Pancreas (tissue), 10 donors: ENCODE results near the gene WLS. TPM values are rescaled to one million over a fixed set of nuclear protein-coding genes. Genes with fewer than 3 reads are reported as not detected.

Source experiments
- ATAC-seq, 4 donors: fragments of 200-7000 bp; cut with Tn5 transposase; one replicate each; pipeline versions ENCODE4 v1.8.0 to v1.9.1; 2020; ENCODE audit warnings: mild to moderate bottlenecking in 4 of 4, moderate library complexity in 4 of 4
- DNase-seq, 6 donors: peaks; one replicate each; pipeline ENCODE4 v3.0.0-alpha.2; 2020
- FAIRE-seq: peaks from 2 replicates; lab custom pipeline; 2012; peaks lifted over from hg19 to GRCh38; lab: Jason Lieb, UNC
- H3K27ac ChIP-seq, 4 donors: fragments of 200-600 bp; sonication (generic); 1 replicate in 3 of 4; 2 replicates in 1 of 4; pipeline versions ENCODE4 v1.5.0 to v1.8.0; 2020
- H3K27me3 ChIP-seq, 4 donors: fragments of 200-600 bp; one replicate each; pipeline ENCODE4 v1.8.0; 2021
- H3K36me3 ChIP-seq, 3 donors: fragments of 200-600 bp; sonication (generic) in 1 of 3; one replicate each; pipeline versions ENCODE4 v1.5.0 to v1.8.0; 2020 to 2021
- H3K4me1 ChIP-seq, 3 donors: fragments of 200-600 bp; one replicate each; pipeline ENCODE4 v1.8.0; 2021
- H3K4me3 ChIP-seq, 4 donors: fragments of 200-600 bp; sonication (generic) in 2 of 4; one replicate each; pipeline versions ENCODE4 v1.5.0 to v1.8.0; 2020 to 2021
- H3K9me3 ChIP-seq, 4 donors: fragments of 200-600 bp; one replicate each; pipeline ENCODE4 v1.8.0; 2021
- WGBS, 2 donors: extraction: QIAGEN DNeasy Blood & Tissue Kit; methylation state at CpG; one replicate each; pipeline ENCODE4 v1.1.7; 2013; 5-methylcytosine and 5-hydroxymethylcytosine counted together
- intact Hi-C, 3 donors: fragments of 100-400 bp; cut with DNase I; formaldehyde crosslinking; loops; one replicate each; pipeline versions ENCODE4 v1.11.1 to v1.14.2; 2022
- microRNA-seq, 2 donors: library from miRNA; unstranded; fragments of <30 nt; microRNA quantifications; one replicate each; pipeline versions ENCODE4 to v1.1.0, GENCODE V29; 2019 to 2020
- polyA plus RNA-seq, 2 donors: library from polyadenylated mRNA; stranded (reverse); fragments of 200-250 nt; gene quantifications; one replicate each; pipeline ENCODE4 v1.2.3, GENCODE V29; 2013
- total RNA-seq, 6 donors: library from RNA; stranded (reverse); fragmentation: NEBNext Ultra II Directional in 4 of 6; extraction: Animal tissue kit (Norgen Biotek cat#: 25700) in 4 of 6; gene quantifications; one replicate each; pipeline versions ENCODE4 v1.2.1 to v1.2.4, GENCODE V29; 2021 to 2023
- TF ChIP-seq, protein P1 (sequence below), 4 donors: fragments of 200-600 bp; sonication (generic) in 3 of 4; IDR thresholded peaks; one replicate each; pipeline versions ENCODE4 v1.5.0 to v1.8.0; 2021; ENCODE audit warnings: antibody characterized with exemption in 4 of 4
- donor health status: healthy with polysubstance abuse.
- donor health status: DM: no; HTN: no; CAD: no; lungs with moderate emphysema.
- donor health status: DM: no; HTN: no; CAD: no.
- donor health status: control.
- donor health status: control.
- donor health status: Bipolar disorder and iron deficiency.
- donor health status: DM: yes; HTN: yes; CAD: no.
- donor health status: DM: no; HTN: no; CAD: no.
- donor health status: DM: no; HTN: no; CAD: no.
- donor health status: DM: yes; HTN: yes; CAD: no.

The WLS gene
- total and polyA plus RNA-seq, 8 donors = 32.5 to 121 (median 68.8) TPM

DNA sequence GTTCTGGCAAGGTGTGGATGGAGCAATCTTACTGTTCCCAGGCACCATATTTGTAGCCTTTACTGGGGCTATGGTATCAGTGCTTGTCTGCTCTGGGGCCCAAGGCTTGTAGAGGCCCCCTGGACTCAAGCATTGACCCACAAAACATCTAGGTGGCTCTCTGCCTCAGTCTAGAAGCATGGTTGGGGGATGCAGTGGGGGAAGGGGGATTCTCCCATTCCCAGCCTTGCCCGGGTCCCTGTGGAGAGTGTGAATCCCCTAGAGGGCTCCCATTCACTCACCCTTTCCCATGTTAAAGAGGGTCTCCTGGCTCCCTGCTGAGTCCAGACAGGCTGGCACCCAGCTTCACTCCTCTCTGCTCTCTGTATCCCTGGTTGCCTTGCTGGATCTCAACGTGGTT is 153.7 kb downstream of the WLS start:
- Histone ChIP-seq H3K9me3 (no peaks in the 10 kb centered on the region), H3K36me3 (no peaks in the 10 kb centered on the region), H3K27ac (no peak overlapping the region), H3K4me1 (no peaks in the 10 kb centered on the region), H3K4me3 (no peak overlapping the region), H3K27me3 (no peaks in the 10 kb centered on the region)
- FAIRE-seq = no peak
- TF ChIP-seq, protein P1, sequence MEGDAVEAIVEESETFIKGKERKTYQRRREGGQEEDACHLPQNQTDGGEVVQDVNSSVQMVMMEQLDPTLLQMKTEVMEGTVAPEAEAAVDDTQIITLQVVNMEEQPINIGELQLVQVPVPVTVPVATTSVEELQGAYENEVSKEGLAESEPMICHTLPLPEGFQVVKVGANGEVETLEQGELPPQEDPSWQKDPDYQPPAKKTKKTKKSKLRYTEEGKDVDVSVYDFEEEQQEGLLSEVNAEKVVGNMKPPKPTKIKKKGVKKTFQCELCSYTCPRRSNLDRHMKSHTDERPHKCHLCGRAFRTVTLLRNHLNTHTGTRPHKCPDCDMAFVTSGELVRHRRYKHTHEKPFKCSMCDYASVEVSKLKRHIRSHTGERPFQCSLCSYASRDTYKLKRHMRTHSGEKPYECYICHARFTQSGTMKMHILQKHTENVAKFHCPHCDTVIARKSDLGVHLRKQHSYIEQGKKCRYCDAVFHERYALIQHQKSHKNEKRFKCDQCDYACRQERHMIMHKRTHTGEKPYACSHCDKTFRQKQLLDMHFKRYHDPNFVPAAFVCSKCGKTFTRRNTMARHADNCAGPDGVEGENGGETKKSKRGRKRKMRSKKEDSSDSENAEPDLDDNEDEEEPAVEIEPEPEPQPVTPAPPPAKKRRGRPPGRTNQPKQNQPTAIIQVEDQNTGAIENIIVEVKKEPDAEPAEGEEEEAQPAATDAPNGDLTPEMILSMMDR (IDR thresholded peaks at IDR 0.05) = no peak
- WGBS, 2 donors = 74 to 81% methylated on average over 2 of the region's 2 CpGs
- intact Hi-C loops = no loop called here
- no peak for DNase-seq
- ATAC-seq = no peak

Small RNA genes lying within 50 kb of the gene (microRNA-seq; reads per million reads assigned to microRNA genes)
- gene MIR1262 = 3.1 to 6.8 reads per million in 2 donors

Other genes starting within 250 kb of the WLS start
- 10 to 100 TPM in 5 of 6 donors, 1 to 10 TPM in 1; 8.7 to 15.8 (median 12.8) TPM for gene DIRAS3, start 181.9 kb downstream of the WLS start, total RNA-seq
- 10 to 100 TPM; 16.3 to 33.3 TPM for gene DIRAS3, start 181.9 kb downstream of the WLS start, polyA plus RNA-seq
- gene RPE65, start 217.4 kb upstream of the WLS start, total RNA-seq = not detected
- not detected for gene RPE65, start 217.4 kb upstream of the WLS start, polyA plus RNA-seq